Measurements from ENCODE around the gene CCDC190. TPM values are rescaled to one million over a fixed set of nuclear protein-coding genes. Genes with fewer than 3 reads are reported as not detected.

CCDC190 gene
- total and polyA plus RNA-seq, 2 of the 13 experiments (the other 11 are each of a cell fraction or from before 2014, with no cell fraction given): not detected

GRCh38 chr1:162892906-162893611 is 32.1 kb upstream of the CCDC190 start (continued):
- TF ChIP-seq ZNF674 (CRISPR knock-in tag; IDR thresholded peaks at IDR 0.05; ENCODE audit: low read depth) (no peak), IKZF1 (IDR thresholded peaks at IDR 0.05) (no peak), ZNF562 (CRISPR knock-in tag; IDR thresholded peaks at IDR 0.05; ENCODE audit: borderline replicate concordance) (no peak), ZNF251 (CRISPR knock-in tag; IDR thresholded peaks at IDR 0.05) (no peak), NFATC3 (CRISPR knock-in tag; IDR thresholded peaks at IDR 0.05) (no peak), ZNF230 (CRISPR knock-in tag; IDR thresholded peaks at IDR 0.05) (no peak), ZFX (CRISPR knock-in tag; IDR thresholded peaks at IDR 0.05; ENCODE audit: low read depth) (no peak), SRSF9 (IDR thresholded peaks at IDR 0.05; ENCODE audit: borderline replicate concordance, insufficient read depth, low read depth, low read length, poor library complexity, severe bottlenecking) (no peak), ZMYM4 (CRISPR knock-in tag; IDR thresholded peaks at IDR 0.05) (0 out of 2 replicates have a peak, but pooled peaks have one; percentile 47), MAFF (IDR thresholded peaks at IDR 0.05; ENCODE audit: low read depth, low read length) (no peak), ZNF629 (CRISPR knock-in tag; conservative IDR thresholded peaks at IDR 0.05) (no peak), SRY (CRISPR knock-in tag; IDR thresholded peaks at IDR 0.05) (no peak), ZNF747 (CRISPR knock-in tag; IDR thresholded peaks at IDR 0.05; ENCODE audit: borderline replicate concordance) (0 out of 2 replicates have a peak, but pooled peaks have one; percentile 41), ZNF644 (CRISPR knock-in tag; IDR thresholded peaks at IDR 0.05; ENCODE audit: low read depth) (peak; percentile 74), MEIS2 (CRISPR knock-in tag; IDR thresholded peaks at IDR 0.05) (no peak), HCFC1 (IDR thresholded peaks at IDR 0.05; ENCODE audit: low read depth, low read length) (no peak), ZSCAN31 (CRISPR knock-in tag; IDR thresholded peaks at IDR 0.05; ENCODE audit: low read depth) (no peak), ZBTB1 (CRISPR knock-in tag; IDR thresholded peaks at IDR 0.05; ENCODE audit: borderline replicate concordance) (no peak), ZSCAN12 (CRISPR knock-in tag; IDR thresholded peaks at IDR 0.05) (no peak), HNRNPH1 (optimal IDR thresholded peaks at IDR 0.05; ENCODE audit: low read depth, low read length) (no peak), NFE2 (CRISPR knock-in tag; IDR thresholded peaks at IDR 0.05) (no peak), PLRG1 (conservative IDR thresholded peaks at IDR 0.05) (no peak), PITX1 (CRISPR knock-in tag; IDR thresholded peaks at IDR 0.05) (0 out of 2 replicates have a peak, but pooled peaks have one; percentile 43), FOXJ3 (CRISPR knock-in tag; IDR thresholded peaks at IDR 0.05; ENCODE audit: borderline replicate concordance) (peak; percentile 32; the same call in 1 of the 2 replicates), SMAD1 (CRISPR knock-in tag; IDR thresholded peaks at IDR 0.05; ENCODE audit: borderline replicate concordance, low read depth) (no peak), TGIF2 (CRISPR knock-in tag; IDR thresholded peaks at IDR 0.05) (no peak)
- TF ChIP-seq, protein P1, sequence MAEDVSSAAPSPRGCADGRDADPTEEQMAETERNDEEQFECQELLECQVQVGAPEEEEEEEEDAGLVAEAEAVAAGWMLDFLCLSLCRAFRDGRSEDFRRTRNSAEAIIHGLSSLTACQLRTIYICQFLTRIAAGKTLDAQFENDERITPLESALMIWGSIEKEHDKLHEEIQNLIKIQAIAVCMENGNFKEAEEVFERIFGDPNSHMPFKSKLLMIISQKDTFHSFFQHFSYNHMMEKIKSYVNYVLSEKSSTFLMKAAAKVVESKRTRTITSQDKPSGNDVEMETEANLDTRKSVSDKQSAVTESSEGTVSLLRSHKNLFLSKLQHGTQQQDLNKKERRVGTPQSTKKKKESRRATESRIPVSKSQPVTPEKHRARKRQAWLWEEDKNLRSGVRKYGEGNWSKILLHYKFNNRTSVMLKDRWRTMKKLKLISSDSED (CRISPR knock-in tag; IDR thresholded peaks at IDR 0.05): no peak
- TF ChIP-seq, protein P2, sequence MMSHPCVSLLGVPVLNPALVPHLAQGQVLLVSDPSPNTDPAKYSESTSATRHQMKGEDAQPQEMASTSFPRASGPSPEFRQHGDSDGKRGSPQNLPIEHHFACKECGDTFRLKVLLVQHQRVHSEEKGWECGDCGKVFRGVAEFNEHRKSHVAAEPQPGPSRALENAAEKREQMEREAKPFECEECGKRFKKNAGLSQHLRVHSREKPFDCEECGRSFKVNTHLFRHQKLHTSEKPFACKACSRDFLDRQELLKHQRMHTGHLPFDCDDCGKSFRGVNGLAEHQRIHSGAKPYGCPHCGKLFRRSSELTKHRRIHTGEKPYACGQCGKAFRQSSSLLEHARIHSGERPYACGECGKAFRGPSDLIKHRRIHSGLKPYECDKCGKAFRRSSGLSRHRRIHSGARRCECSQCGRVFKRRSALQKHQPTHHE (CRISPR knock-in tag; IDR thresholded peaks at IDR 0.05; ENCODE audit: borderline replicate concordance): no peak
